G401 (cell line): Measurements from ENCODE around the gene SPANXA1. TPM values are rescaled to one million over a fixed set of nuclear protein-coding genes. Genes with fewer than 3 reads are reported as not detected.
"Not testable (repeated sequence)": the region's sequence is repeated elsewhere in the genome, so short reads cannot be mapped to it uniquely, and the experiment has no call there.

Source experiments
- DNase-seq: peaks from one replicate; pipeline ENCODE4 v3.0.0-alpha.2; 2015; ENCODE audit warnings: low spot score
- in situ Hi-C: cut with HindIII; loops from 2 replicates; pipeline ENCODE4 v1.10.0; 2016; ENCODE audit warnings: low sequenced_read_pairs, mixed read lengths
- total RNA-seq: library from RNA; depleted of rRNA; stranded (reverse); fragments of >200 nt; shearing (Covaris generic); gene quantifications from 2 replicates; pipeline ENCODE4 v1.2.3, GENCODE V29; 2014; rRNA removed

Gene SPANXA1, protein sequence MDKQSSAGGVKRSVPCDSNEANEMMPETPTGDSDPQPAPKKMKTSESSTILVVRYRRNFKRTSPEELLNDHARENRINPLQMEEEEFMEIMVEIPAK
- total RNA-seq, result not detected in 2 replicates

DNA sequence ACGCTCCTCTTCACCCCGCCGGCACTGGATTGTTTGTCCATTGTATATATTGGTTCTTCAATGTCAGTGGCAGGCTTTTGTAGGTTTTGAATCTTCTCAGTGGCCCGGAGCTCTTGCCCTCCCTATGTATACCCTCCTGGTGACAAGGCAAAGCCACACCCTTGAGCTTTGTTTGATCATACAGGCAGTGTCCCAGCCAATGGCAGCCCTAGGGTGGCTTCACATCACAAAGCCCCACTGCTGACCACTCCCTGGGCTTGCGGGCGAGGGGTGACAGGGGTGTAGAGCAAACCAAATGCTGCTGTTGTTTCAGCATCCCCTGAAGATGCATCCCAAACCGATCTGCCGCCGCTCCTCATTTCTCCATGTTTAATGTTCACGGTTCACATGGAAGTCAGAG, at the start of gene SPANXA1:
Gene SPANXA1, minus strand, starts transcription at position 101 of the 400 bp plus-strand sequence. Its CDS starts 60 bp downstream, at position 41.
- in situ Hi-C loops, result not testable (repeated sequence)

DNA sequence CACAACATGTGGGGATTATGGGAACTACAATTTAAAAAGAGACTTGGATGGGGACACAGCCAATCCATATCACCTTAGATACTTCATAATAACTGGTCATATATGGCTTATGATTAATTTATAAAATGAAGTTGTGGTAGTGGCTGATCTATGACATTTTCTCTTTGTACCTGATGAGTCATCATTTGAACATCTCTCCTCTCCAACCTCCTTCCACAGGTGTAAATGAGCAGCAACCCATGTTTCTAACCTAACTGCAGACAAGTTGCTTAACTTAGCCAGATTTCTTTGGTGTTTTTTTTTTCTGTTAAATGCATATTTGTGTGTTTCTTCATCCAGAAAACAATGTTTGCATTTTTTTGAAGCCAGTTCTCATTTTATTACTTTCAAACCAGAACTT, 47.6 kb upstream of the SPANXA1 start:
- in situ Hi-C loops, result no loop called here
- DNase-seq, result no peak

More for the DNA sequence above, at the start of gene SPANXA1:
- not testable (repeated sequence) for DNase-seq

DNA sequence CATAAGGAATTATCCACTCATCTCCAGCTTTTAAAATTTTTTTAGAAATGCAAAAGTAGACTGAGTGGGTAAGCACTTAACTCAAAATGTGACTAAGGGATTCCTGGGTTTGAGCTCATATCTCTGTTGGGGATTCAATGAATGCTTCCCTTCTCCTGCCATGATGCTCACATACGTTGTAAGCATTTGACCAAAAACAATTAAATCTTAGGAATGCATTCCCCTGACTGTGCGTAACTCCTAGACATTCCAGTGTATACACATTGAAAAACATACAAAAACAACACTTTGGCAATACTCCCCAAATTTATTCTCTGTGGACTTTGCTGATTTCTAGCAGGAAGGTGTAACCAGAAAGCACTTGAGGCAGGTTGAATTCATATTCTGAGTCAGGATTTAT, 34.8 kb upstream of the SPANXA1 start:
- DNase-seq, result no peak
- in situ Hi-C loops, result no loop called here

DNA sequence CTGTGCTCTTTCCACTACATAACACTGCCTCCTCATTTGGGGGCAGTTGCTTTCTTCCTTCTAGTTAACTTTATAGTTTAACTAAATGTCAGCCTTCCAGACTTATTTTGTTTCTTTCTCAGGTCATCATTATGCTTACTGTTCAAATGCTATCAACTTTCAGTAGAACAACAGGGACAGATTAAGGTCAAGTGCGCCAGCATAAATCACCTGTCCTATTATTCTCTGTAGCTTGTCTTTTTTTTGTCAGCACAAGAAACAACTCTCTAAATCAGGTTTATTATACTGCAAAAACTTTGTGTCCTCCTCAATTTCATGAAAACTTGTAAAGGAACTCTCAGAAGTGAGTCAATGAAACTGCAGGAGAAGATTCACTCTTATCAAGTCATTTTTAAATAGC, 24.6 kb upstream of the SPANXA1 start:
- no peak for DNase-seq
- in situ Hi-C loops, result no loop called here

DNA sequence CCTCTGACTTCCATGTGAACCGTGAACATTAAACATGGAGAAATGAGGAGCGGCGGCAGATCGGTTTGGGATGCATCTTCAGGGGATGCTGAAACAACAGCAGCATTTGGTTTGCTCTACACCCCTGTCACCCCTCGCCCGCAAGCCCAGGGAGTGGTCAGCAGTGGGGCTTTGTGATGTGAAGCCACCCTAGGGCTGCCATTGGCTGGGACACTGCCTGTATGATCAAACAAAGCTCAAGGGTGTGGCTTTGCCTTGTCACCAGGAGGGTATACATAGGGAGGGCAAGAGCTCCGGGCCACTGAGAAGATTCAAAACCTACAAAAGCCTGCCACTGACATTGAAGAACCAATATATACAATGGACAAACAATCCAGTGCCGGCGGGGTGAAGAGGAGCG, 4.9 kb upstream of the SPANXA1 start, which contains the start of gene SPANXA2:
Gene SPANXA2, plus strand, starts transcription at position 301 of the 400 bp plus-strand sequence. Its CDS starts 60 bp downstream, at position 361.
- DNase-seq, in situ Hi-C loops: not testable (repeated sequence)

DNA sequence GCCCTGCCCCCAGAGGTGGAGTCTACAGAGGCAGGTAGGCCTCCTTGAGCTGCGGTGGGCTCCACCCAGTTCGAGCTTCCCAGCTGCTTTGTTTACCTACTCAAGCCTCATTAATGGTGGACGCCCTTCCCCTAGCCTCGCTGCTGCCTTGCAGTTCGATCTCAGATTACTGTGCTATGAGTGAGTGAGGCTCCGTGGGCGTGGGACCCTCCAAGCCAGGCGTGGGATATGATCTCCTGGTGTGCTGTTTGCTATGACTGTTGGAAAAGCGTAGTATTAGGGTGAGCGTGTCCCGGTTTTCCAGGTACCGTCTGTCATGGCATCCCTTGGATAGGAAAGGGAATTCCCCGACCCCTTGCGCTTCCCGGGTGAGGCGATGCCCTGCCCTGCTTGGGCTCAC, 42.0 kb downstream of the SPANXA1 start:
- DNase-seq, in situ Hi-C loops: not testable (repeated sequence)

Other genes starting within 250 kb of the SPANXA1 start
- gene SPANXA2, start 5.0 kb upstream of the SPANXA1 start, total RNA-seq, result not detected in 2 replicates
- not detected in 2 replicates for gene SPANXD, start 114.0 kb upstream of the SPANXA1 start, total RNA-seq